Activated CD4-positive, alpha-beta memory T cell treated with anti-CD3 and anti-CD28 coated beads for 36 hours (primary cell): ENCODE data around the gene RAB36. TPM values are rescaled to one million over a fixed set of nuclear protein-coding genes. Genes with fewer than 3 reads are reported as not detected.

Experiments
- CTCF ChIA-PET: fragments of 350-600 bp; sonication (Branson Sonifier 250); formaldehyde crosslinking; loops from one replicate; lab custom pipeline; 2021; ENCODE audit warnings: antibody characterized with exemption, inconsistent platforms; lab: Charles Lee
- POLR2A ChIA-PET: fragments of 350-600 bp; sonication (Branson Sonifier 250); formaldehyde crosslinking; loops from one replicate; lab custom pipeline; 2021; ENCODE audit warnings: antibody characterized with exemption; lab: Charles Lee
- DNase-seq: peaks from one replicate; pipeline ENCODE4 v3.0.0-alpha.2; 2020
- H3K27ac Mint-ChIP-seq: one replicate; pipeline ENCODE4 v1.8.0; 2021; ENCODE audit warnings: mixed read lengths
- H3K27me3 Mint-ChIP-seq: one replicate; pipeline ENCODE4 v1.8.0; 2021; ENCODE audit warnings: mixed read lengths
- H3K36me3 Mint-ChIP-seq: one replicate; pipeline ENCODE4 v1.8.0; 2021; ENCODE audit warnings: mixed read lengths
- H3K4me1 Mint-ChIP-seq: one replicate; pipeline ENCODE4 v1.8.0; 2021; ENCODE audit warnings: low read depth, mixed read lengths
- H3K4me3 Mint-ChIP-seq: one replicate; pipeline ENCODE4 v1.8.0; 2021; ENCODE audit warnings: mild to moderate bottlenecking, mixed read lengths
- H3K9me3 Mint-ChIP-seq: one replicate; pipeline ENCODE4 v1.8.0; 2021; ENCODE audit warnings: mixed read lengths
- intact Hi-C: fragments of 100-400 bp; cut with micrococcal nuclease; formaldehyde crosslinking; loops from one replicate; pipeline ENCODE4 v1.15.1; 2023
- total RNA-seq, 2 experiments: library from RNA; stranded (reverse); gene quantifications; one replicate each; pipeline ENCODE4 v1.2.3, GENCODE V29; 2021

Gene RAB36
- total RNA-seq, 2 experiments from 2014 or later, result 0.31 to 0.46 TPM

DNA sequence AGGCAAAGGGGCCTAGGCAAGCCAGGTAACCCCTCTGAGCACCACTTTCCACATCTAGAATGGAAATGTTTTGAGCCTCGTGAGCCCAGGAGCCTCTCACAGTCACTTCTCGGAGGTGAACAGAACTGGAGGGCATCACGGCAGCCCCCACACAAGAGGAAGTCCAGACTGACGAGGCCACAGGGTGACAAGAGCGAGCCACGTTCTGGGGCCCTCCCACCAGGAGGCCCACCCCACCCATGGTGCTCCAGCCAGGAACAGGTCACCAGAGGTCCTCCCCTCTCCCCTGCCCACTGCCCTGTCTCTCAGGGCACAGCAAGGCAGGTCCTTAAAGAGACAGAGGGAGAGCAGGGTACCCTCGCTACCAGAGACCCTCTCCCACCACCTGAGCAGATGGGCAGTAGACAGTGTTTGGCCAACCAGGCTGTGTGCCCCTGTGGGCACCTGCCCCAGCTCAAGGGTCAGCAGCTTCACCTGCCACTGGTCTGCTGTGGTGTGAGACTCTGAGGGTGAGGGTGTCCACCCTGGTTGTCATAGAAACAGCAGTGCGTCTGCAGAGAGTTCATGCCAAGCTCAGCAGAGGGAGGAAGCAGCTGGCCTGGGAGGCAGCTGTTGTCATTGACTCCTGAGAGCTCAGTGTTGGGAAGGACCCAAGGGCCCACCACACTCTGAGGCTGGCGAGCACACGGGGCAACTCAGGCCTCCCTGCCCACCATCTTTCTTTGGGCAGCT is 34.9 kb upstream of the RAB36 start:
- H3K4me3 Mint-ChIP-seq, result no peak overlapping the region
- no peaks in the 10 kb centered on the region for H3K36me3 Mint-ChIP-seq
- CTCF ChIA-PET, result interaction anchor here (1.0 kb wide), 1 partner anchor 9 kb away, joined by 3 read pairs; no protein-coding TSS in a partner anchor
- H3K4me1 Mint-ChIP-seq, result no peaks in the 10 kb centered on the region
- intact Hi-C loops, result no loop called here
- POLR2A ChIA-PET, result no interaction called here
- H3K9me3 Mint-ChIP-seq, result no peaks in the 10 kb centered on the region
- H3K27ac Mint-ChIP-seq, result no peak overlapping the region
- H3K27me3 Mint-ChIP-seq, result no peaks in the 10 kb centered on the region
- DNase-seq, result no peak

DNA sequence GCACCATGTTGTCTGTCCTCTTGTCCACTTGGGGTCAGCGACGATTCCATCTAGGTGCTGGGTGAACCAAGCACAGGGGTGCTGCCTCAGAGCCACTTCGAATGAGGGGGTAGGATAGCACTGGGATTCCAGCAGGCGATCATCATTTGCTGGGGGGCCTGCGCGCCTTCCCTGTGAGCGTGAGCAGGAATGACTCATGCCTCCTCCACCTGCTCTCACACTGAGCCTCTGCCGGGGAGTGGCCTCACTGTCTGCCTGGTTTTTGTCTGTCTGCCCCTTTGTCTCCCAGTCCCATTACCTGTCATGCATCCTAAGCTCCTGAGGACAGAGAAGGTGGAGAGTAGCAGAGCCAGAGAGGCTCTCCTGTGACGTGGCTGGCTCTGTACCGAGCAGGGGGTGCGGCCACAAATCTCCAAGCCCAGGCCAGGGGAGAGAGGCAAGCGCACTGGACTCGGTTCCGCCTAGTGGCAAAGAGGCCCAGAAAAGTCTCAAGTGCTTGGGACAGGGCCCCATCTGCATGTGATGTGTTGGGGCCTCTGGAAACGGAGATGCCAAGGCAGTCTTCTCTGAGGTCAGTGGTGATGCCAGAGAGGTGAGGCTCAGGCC is 34.3 kb upstream of the RAB36 start:
- no peaks in the 10 kb centered on the region for H3K36me3 Mint-ChIP-seq
- H3K9me3 Mint-ChIP-seq, result no peaks in the 10 kb centered on the region
- H3K27ac Mint-ChIP-seq, result no peak overlapping the region
- no peaks in the 10 kb centered on the region for H3K27me3 Mint-ChIP-seq
- intact Hi-C loops, result no loop called here
- ChIA-PET POLR2A (no interaction called here), CTCF (no interaction called here)
- H3K4me1 Mint-ChIP-seq, result no peaks in the 10 kb centered on the region
- no peak for DNase-seq
- H3K4me3 Mint-ChIP-seq, result no peak overlapping the region

DNA sequence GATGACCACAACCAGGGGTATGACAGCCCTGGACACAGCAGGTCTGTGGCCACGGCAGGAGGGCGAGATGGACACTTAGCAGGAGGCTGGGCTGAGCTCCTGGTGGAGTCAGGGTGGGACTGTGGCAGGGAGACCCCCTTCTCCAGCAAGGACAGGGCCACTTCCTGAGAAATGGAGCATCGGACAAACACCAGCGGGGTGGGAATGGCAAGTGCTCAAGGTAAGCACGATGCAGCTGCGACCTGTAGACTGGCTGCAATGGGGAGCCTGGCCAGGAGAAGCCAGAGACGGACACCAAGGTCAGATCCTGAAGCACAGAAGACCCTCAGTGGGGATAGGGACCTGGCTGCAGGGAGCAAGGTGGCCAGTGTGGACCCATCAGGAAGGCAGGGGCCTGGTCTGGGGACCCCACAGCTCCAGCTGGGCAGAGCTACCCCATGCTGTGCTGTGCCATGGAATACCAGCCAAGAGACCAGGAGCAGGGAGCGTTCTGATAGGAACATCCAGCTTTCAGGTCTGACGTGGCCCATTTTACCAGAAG is 32.7 kb upstream of the RAB36 start:
- H3K27ac Mint-ChIP-seq, result no peak overlapping the region
- CTCF ChIA-PET, result interaction anchor here (2.5 kb wide), 1 partner anchor 152 kb away, joined by 12 read pairs; no protein-coding TSS in a partner anchor
- no peak overlapping the region for H3K4me3 Mint-ChIP-seq
- H3K4me1 Mint-ChIP-seq, result no peaks in the 10 kb centered on the region
- POLR2A ChIA-PET, result no interaction called here
- H3K27me3 Mint-ChIP-seq, result no peaks in the 10 kb centered on the region
- no peak for DNase-seq
- intact Hi-C loops, result no loop called here
- H3K9me3 Mint-ChIP-seq, result no peaks in the 10 kb centered on the region
- no peaks in the 10 kb centered on the region for H3K36me3 Mint-ChIP-seq

DNA sequence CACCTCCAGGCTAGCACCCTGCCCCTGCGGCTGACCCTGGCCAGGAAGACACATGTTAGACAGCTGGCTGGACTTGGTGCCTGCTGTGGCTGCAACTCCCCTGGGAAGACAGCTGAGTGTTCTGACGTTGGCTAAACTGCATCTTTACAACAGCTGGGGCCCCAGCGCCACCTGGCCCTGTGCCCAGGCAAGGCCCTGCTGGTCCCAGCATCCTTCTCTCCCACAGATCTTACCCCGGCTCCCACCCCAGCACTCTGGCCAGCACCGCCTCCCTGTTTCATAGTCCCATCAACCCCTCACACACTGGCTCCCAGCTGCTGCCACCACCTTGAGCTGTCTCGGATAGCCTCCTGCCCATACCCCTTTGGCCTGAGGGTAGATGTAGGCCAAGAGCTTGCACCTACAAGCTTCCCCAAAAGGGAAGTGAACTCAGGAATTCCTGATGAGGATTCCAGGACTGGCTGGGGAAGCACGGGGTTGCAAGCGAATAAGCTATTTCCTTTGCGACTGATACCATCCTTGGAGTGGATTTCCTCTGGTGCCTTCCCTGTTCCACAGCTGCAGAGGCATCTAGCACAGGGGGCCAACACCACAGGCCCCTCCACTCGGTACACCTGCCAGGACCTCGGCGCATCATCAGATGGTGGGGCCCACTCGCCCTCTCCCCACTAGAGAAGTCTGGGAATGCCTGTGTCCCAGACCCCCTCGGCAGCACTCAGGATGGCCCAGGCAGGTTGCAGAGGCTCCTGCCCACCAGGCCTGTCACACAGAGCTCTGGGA is 32.0 kb upstream of the RAB36 start:
- Mint-ChIP-seq H3K4me1 (no peaks in the 10 kb centered on the region), H3K9me3 (no peaks in the 10 kb centered on the region), H3K27me3 (no peaks in the 10 kb centered on the region), H3K27ac (no peak overlapping the region), H3K36me3 (no peaks in the 10 kb centered on the region), H3K4me3 (no peak overlapping the region)
- POLR2A ChIA-PET, result no interaction called here
- intact Hi-C loops, result no loop called here
- CTCF ChIA-PET, result interaction anchor here (1.5 to 2.5 kb wide), 2 partner anchors 14 to 153 kb away, joined by 6 to 12 read pairs; no protein-coding TSS in a partner anchor
- DNase-seq, result no peak

DNA sequence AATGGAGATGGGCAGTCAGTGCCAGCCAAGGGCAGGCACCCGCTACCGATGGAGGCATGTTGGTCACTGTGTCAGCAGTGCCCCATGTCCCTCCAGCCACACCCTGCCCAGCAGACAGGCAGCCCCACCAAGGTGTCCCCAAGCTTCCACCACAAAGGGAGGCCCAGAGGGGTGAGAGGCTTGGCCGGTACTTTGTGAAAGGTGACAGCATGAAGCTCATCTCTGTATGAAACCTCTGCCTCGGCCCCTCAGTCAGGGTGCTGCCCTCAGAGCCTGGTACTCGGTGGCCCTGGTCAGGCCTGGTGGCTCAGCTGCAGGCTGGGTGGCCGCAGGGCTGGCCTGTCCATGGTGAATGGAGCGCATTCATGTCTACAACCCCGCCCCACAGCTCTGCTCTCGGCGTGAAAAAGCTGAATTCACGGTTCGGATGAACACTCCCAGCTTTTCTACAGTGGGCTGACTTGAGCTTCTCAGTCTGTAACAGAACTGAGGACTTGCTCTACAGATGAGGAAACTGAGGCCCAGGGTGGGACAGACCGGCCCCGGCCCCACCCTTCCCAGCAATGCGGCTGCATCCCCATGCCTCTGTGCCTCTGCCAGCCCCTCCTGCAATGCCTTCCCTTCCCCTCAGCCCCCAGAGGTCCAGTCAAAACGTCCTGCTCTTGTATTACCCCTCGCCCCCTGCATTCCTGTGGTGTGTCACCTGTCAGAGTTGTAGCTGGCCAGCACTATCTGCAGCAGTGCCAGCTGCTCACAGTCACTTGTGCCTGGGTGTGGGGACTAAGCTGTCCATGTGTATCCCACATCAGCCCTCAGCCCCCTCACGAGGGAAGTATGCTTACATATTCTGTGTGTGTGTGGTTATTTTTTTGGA is 31.2 kb upstream of the RAB36 start:
- intact Hi-C loops, result no loop called here
- no peaks in the 10 kb centered on the region for H3K9me3 Mint-ChIP-seq
- peaks cover 2% of the 10 kb centered on the region for H3K4me1 Mint-ChIP-seq
- H3K27me3 Mint-ChIP-seq, result no peaks in the 10 kb centered on the region
- ChIA-PET POLR2A (no interaction called here), CTCF (interaction anchor here (1.5 to 2.5 kb wide), 2 partner anchors 14 to 154 kb away, joined by 6 to 12 read pairs; no protein-coding TSS in a partner anchor)
- DNase-seq, result no peak
- no peak overlapping the region for H3K27ac Mint-ChIP-seq
- H3K36me3 Mint-ChIP-seq, result no peaks in the 10 kb centered on the region
- no peak overlapping the region for H3K4me3 Mint-ChIP-seq

DNA sequence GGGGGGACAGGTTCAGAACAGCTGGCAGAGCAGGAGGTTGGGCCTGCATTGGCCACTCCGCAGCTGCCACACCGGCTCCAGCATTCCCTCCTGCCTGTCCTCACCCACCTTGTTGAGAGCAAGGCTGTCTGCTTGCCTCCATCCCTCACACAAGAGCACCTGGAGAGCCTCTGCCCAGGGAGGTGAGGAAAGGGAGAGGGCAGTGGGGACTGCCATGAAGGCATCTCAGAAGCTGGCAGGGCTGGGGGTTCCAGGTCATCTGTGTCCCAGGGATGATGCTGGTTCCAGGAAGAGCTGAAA is 30.6 kb upstream of the RAB36 start:
- intact Hi-C loops, result no loop called here
- DNase-seq, result no peak
- ChIA-PET POLR2A (no interaction called here), CTCF (interaction anchor here (1.5 to 2.5 kb wide), 2 partner anchors 13 to 155 kb away, joined by 6 to 12 read pairs; no protein-coding TSS in a partner anchor)
- no peak overlapping the region for H3K27ac Mint-ChIP-seq
- H3K4me1 Mint-ChIP-seq, result peaks cover 8% of the 10 kb centered on the region
- no peaks in the 10 kb centered on the region for H3K9me3 Mint-ChIP-seq
- H3K27me3 Mint-ChIP-seq, result no peaks in the 10 kb centered on the region
- peaks cover 2% of the 10 kb centered on the region for H3K36me3 Mint-ChIP-seq
- H3K4me3 Mint-ChIP-seq, result no peak overlapping the region

DNA sequence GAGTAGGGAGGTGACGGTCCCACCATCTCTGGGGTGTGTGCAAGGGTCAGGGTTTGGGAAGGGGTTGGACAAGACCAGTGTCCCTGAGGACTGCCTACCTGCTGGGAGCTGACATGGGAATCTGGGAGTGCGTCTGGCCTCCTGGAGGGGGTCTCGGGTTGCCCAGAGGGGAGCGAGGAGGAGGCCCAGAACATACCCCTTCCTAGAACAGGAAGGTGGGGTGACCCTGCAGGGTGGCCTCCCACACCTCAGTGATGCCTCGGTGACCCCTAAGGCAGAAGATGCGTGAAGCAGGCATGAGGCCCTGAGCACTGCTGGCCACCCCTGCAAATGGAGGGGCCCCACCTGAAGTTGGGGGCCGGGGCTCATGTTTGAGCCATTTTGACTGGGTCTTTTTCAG is 29.9 kb upstream of the RAB36 start:
- H3K27ac Mint-ChIP-seq, result no peak overlapping the region
- DNase-seq, result no peak
- CTCF ChIA-PET, result no interaction called here
- POLR2A ChIA-PET, result no interaction called here
- peaks cover 3% of the 10 kb centered on the region for H3K36me3 Mint-ChIP-seq
- peaks cover 14% of the 10 kb centered on the region for H3K4me1 Mint-ChIP-seq
- no peaks in the 10 kb centered on the region for H3K9me3 Mint-ChIP-seq
- intact Hi-C loops, result no loop called here
- no peak overlapping the region for H3K4me3 Mint-ChIP-seq
- no peaks in the 10 kb centered on the region for H3K27me3 Mint-ChIP-seq

DNA sequence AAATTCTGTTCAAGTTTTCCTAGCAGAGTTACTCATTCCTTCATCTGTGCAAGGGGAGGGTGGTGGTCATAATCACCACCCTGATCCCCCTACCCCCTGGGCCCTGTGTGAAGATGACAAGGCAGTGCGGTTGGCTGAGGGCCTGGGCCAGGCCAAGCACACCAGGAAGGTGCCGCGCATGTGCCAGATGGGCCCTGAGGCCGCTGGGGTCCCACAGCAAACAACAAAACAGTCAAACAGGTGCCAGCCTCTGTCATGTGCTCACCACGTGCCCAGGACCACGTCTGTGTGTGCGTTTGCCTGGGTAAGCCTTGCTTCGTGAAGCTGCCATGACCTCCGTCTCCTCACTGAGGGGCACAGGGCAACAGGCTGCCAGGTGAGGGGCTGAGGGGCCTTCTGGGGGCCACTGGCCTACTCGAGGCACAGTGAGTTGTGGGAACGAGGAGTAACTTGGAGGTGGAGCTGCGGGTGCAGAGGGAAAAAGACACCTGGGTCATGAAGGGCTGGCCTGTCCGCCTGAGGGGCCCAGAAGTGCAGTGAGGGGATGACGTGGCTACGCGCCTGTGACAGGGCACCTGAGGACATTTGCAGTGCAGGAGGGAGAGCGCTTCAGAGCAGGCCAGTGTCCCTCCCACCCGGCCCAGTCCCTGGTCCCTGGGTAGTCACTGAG is 29.3 kb upstream of the RAB36 start:
- H3K9me3 Mint-ChIP-seq, result no peaks in the 10 kb centered on the region
- ChIA-PET POLR2A (no interaction called here), CTCF (interaction anchor here (0.5 kb wide), 1 partner anchor 693 kb away, joined by 3 read pairs; no protein-coding TSS in a partner anchor)
- no peak overlapping the region for H3K27ac Mint-ChIP-seq
- H3K36me3 Mint-ChIP-seq, result peaks cover 3% of the 10 kb centered on the region
- no peak overlapping the region for H3K4me3 Mint-ChIP-seq
- H3K4me1 Mint-ChIP-seq, result peaks cover 17% of the 10 kb centered on the region
- intact Hi-C loops, result no loop called here
- no peak for DNase-seq
- no peaks in the 10 kb centered on the region for H3K27me3 Mint-ChIP-seq

DNA sequence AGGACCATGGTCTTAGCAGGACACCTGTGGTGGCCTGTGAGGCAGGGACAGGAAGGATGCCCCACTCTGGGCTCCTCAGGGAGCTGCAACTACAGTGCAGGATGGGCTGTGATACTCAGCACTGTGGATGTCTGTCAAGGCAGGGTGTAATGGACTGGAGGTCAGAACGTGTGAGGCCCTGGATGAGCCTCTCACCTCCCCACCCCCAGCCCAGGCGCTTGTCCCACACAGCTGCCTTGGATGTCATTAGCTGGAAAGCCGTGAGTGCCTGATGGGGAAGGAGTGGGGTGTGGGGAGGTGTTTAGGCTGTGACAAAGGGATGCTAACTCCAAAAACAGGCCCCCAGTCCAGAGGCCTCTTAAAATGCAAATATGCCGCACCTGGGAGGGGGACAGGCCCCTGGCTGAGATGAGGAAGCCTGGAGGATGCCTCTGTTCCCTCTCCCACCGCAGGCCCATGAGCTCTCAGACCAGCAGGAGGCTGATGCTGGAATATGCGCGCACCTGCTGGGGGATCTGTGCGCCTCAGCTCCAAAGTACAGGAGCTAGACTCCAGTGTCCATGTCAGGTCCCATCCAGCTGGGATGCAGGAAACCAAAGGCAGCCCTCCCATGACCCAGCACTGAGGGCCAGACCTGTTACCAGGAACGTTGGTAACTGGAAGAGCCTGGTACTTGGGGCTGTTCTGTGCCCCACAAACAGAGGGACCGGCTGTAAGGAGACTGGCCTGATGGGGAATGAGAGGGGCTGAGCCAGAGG is 28.6 kb upstream of the RAB36 start:
- Mint-ChIP-seq H3K36me3 (peaks cover 3% of the 10 kb centered on the region), H3K27ac (no peak overlapping the region), H3K4me3 (no peak overlapping the region), H3K4me1 (peaks cover 17% of the 10 kb centered on the region), H3K9me3 (no peaks in the 10 kb centered on the region), H3K27me3 (no peaks in the 10 kb centered on the region)
- ChIA-PET CTCF (interaction anchor here (0.5 kb wide), 1 partner anchor 694 kb away, joined by 3 read pairs; no protein-coding TSS in a partner anchor), POLR2A (no interaction called here)
- DNase-seq, result no peak
- intact Hi-C loops, result no loop called here

DNA sequence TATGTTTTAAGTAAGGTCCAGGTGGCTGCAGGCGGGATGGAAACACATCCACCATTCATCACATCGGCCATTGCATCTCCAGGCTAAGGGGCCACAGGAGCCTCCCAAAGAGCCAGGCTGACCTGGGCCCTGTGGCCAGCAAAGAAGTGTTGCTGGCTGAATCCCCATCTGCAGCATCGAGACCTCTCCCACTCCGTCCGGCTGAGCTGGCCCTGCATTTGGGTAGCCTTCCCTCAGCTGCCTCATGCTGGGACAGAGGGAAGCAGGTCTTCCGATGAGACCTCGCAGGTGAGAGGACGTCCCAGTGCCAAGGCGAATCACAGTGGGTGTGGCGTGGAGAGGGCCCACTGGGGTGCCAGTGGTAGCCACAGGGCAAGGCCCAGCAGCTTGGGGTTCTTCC is 28.0 kb upstream of the RAB36 start:
- Mint-ChIP-seq H3K9me3 (no peaks in the 10 kb centered on the region), H3K4me3 (no peak overlapping the region), H3K36me3 (peaks cover 3% of the 10 kb centered on the region), H3K27me3 (no peaks in the 10 kb centered on the region), H3K27ac (no peak overlapping the region), H3K4me1 (peaks cover 17% of the 10 kb centered on the region)
- POLR2A ChIA-PET, result no interaction called here
- no peak for DNase-seq
- intact Hi-C loops, result no loop called here
- CTCF ChIA-PET, result no interaction called here
